ENCODE measurements around the gene NPAT. TPM values are rescaled to one million over a fixed set of nuclear protein-coding genes. Genes with fewer than 3 reads are reported as not detected.

NPAT gene
- total and polyA plus RNA-seq, 9 of the 15 experiments (the other 6 are each of a cell fraction or from before 2014, with no cell fraction given) = 8.8 to 30.0 (median 22.1) TPM

GRCh38 chr11:108223348-108224149, 1.1 kb upstream of the NPAT start (continued):
- TF ChIP-seq, protein P1, sequence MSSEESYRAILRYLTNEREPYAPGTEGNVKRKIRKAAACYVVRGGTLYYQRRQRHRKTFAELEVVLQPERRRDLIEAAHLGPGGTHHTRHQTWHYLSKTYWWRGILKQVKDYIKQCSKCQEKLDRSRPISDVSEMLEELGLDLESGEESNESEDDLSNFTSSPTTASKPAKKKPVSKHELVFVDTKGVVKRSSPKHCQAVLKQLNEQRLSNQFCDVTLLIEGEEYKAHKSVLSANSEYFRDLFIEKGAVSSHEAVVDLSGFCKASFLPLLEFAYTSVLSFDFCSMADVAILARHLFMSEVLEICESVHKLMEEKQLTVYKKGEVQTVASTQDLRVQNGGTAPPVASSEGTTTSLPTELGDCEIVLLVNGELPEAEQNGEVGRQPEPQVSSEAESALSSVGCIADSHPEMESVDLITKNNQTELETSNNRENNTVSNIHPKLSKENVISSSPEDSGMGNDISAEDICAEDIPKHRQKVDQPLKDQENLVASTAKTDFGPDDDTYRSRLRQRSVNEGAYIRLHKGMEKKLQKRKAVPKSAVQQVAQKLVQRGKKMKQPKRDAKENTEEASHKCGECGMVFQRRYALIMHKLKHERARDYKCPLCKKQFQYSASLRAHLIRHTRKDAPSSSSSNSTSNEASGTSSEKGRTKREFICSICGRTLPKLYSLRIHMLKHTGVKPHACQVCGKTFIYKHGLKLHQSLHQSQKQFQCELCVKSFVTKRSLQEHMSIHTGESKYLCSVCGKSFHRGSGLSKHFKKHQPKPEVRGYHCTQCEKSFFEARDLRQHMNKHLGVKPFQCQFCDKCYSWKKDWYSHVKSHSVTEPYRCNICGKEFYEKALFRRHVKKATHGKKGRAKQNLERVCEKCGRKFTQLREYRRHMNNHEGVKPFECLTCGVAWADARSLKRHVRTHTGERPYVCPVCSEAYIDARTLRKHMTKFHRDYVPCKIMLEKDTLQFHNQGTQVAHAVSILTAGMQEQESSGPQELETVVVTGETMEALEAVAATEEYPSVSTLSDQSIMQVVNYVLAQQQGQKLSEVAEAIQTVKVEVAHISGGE (CRISPR knock-in tag; IDR thresholded peaks at IDR 0.05) = no peak; a peak in 1 of 6 replicates
- TF ChIP-seq SP2 (IDR thresholded peaks at IDR 0.05; ENCODE audit: extremely low read depth, low read depth, low read length, poor library complexity, severe bottlenecking) (no peak), CTBP1 (IDR thresholded peaks at IDR 0.05; ENCODE audit: borderline replicate concordance) (peak; percentile 68), SNIP1 (IDR thresholded peaks at IDR 0.05; ENCODE audit: low read depth) (no peak; the same call in 1 of the 2 replicates), TRIM24 (IDR thresholded peaks at IDR 0.05) (peak in 1 of 2 experiments; percentile 55; a peak in 1 of 4 replicates), EWSR1 (IDR thresholded peaks at IDR 0.05; ENCODE audit: borderline replicate concordance, low read depth, partially characterized antibody) (no peak)
- TF ChIP-seq, protein P2, sequence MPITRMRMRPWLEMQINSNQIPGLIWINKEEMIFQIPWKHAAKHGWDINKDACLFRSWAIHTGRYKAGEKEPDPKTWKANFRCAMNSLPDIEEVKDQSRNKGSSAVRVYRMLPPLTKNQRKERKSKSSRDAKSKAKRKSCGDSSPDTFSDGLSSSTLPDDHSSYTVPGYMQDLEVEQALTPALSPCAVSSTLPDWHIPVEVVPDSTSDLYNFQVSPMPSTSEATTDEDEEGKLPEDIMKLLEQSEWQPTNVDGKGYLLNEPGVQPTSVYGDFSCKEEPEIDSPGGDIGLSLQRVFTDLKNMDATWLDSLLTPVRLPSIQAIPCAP (CRISPR knock-in tag; IDR thresholded peaks at IDR 0.05; ENCODE audit: borderline replicate concordance) = no peak

Measured in K562 (cell line).